HG02798 (cell line): ENCODE results near the gene PKDCC.
"Not testable (repeated sequence)": the region's sequence is repeated elsewhere in the genome, so short reads cannot be mapped to it uniquely, and the experiment has no call there.

ENCODE experiments used
- ATAC-seq: cut with Tn5 transposase; IDR thresholded peaks from one replicate; pipeline ENCODE4 v1.9.1; 2021; ENCODE audit warnings: mild to moderate bottlenecking; ENCODE audit not compliant: unreplicated experiment, poor library complexity

Gene PKDCC

GRCh38 chr2:42084231-42084671, 36.4 kb downstream of the PKDCC start:
- no peak for ATAC-seq

- ATAC-seq, result not testable (repeated sequence)
Observed at GRCh38 chr2:42085070-42085469, 37.2 kb downstream of the PKDCC start.

- ATAC-seq, result no peak
Observed at GRCh38 chr2:42085706-42086487, 38.1 kb downstream of the PKDCC start.

- ATAC-seq, result peak; percentile 57
Observed at GRCh38 chr2:42086500-42086953, 38.7 kb downstream of the PKDCC start.

- no peak for ATAC-seq
Observed at GRCh38 chr2:42087137-42087856, 39.5 kb downstream of the PKDCC start.

GRCh38 chr2:42087857-42088195, 40.0 kb downstream of the PKDCC start:
- no peak for ATAC-seq

- ATAC-seq, result peak; percentile 89
Observed at GRCh38 chr2:42089340-42089925, 41.6 kb downstream of the PKDCC start.

- no peak for ATAC-seq
Observed at GRCh38 chr2:42090216-42090615, 42.4 kb downstream of the PKDCC start.

- ATAC-seq, result no peak
Observed at GRCh38 chr2:42091671-42092070, 43.9 kb downstream of the PKDCC start.

GRCh38 chr2:42092084-42092996, 44.5 kb downstream of the PKDCC start:
- ATAC-seq, result no peak

- ATAC-seq, result no peak
Observed at GRCh38 chr2:42094114-42094513, 46.3 kb downstream of the PKDCC start.

GRCh38 chr2:42095923-42096408, 48.1 kb downstream of the PKDCC start:
- ATAC-seq, result no peak

GRCh38 chr2:42096869-42097591, 49.2 kb downstream of the PKDCC start:
- peak; percentile 57 for ATAC-seq

- ATAC-seq, result no peak
Observed at GRCh38 chr2:42098571-42099437, 51.0 kb downstream of the PKDCC start.

GRCh38 chr2:42099438-42100173, 51.8 kb downstream of the PKDCC start:
- ATAC-seq, result no peak

- ATAC-seq, result no peak
Observed at GRCh38 chr2:42100683-42101205, 52.9 kb downstream of the PKDCC start.

- no peak for ATAC-seq
Observed at GRCh38 chr2:42101206-42102023, 53.6 kb downstream of the PKDCC start.
